ENCODE results near the gene KDM8. TPM values are rescaled to one million over a fixed set of nuclear protein-coding genes. Genes with fewer than 3 reads are reported as not detected.

Gene KDM8
- total and polyA plus RNA-seq, 4 donors: 4.6 to 198 (median 97.7) TPM

- TF ChIP-seq, protein P1, sequence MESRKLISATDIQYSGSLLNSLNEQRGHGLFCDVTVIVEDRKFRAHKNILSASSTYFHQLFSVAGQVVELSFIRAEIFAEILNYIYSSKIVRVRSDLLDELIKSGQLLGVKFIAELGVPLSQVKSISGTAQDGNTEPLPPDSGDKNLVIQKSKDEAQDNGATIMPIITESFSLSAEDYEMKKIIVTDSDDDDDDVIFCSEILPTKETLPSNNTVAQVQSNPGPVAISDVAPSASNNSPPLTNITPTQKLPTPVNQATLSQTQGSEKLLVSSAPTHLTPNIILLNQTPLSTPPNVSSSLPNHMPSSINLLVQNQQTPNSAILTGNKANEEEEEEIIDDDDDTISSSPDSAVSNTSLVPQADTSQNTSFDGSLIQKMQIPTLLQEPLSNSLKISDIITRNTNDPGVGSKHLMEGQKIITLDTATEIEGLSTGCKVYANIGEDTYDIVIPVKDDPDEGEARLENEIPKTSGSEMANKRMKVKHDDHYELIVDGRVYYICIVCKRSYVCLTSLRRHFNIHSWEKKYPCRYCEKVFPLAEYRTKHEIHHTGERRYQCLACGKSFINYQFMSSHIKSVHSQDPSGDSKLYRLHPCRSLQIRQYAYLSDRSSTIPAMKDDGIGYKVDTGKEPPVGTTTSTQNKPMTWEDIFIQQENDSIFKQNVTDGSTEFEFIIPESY (IDR thresholded peaks at IDR 0.05): no peak
- TF ChIP-seq YY1 (IDR thresholded peaks at IDR 0.05) (no peak), GABPA (IDR thresholded peaks at IDR 0.05 in 1 of 2, conservative IDR thresholded peaks at IDR 0.05 in 1 of 2) (no peak), SP1 (IDR thresholded peaks at IDR 0.05) (no peak), TAF1 (conservative IDR thresholded peaks at IDR 0.05) (no peak)
Observed at GRCh38 chr16:27211026-27211425, 7.7 kb downstream of the KDM8 start (continued).

GRCh38 chr16:27214084-27214961 lies 11.0 kb downstream of the KDM8 start:
- Histone ChIP-seq H3K4me3 (ENCODE audit: low read depth in 1 of 3, low read length in 3 of 3) (peak overlapping the region; percentile 53 to 59 (median 55)), H3K9me3 (ENCODE audit: control insufficient read depth in 4 of 4, low read length in 3 of 4) (no peaks in the 10 kb centered on the region), H3K27me3 (ENCODE audit: control insufficient read depth in 4 of 4, insufficient read depth in 4 of 4, low read length in 3 of 4) (no peaks in the 10 kb centered on the region), H3K4me1 (ENCODE audit: control insufficient read depth in 4 of 4, insufficient read depth in 4 of 4, low read length in 3 of 4) (peaks cover 9 to 57% (median 37%) of the 10 kb centered on the region in 4 donors), H3K36me3 (ENCODE audit: control insufficient read depth in 4 of 4, insufficient read depth in 3 of 4, low read depth in 1 of 4, low read length in 3 of 4) (peaks cover 5 to 11% (median 9%) of the 10 kb centered on the region in 4 donors), H3K27ac (ENCODE audit: low read depth in 1 of 2, low read length in 2 of 2) (peak overlapping the region; percentile 94 to 95), H3K9ac (ENCODE audit: low read depth in 1 of 2, low read length in 2 of 2) (peak overlapping the region; percentile 84 to 95)
- TF ChIP-seq HNF4A (conservative IDR thresholded peaks at IDR 0.05) (peak; percentile 99), FOXA2 (IDR thresholded peaks at IDR 0.05) (peak; percentile 80), HNF4G (IDR thresholded peaks at IDR 0.05) (peak; percentile 96), JUND (IDR thresholded peaks at IDR 0.05) (peak; percentile 77 to 93), SP1 (IDR thresholded peaks at IDR 0.05) (peak; percentile 100), RAD21 (IDR thresholded peaks at IDR 0.05) (peak; percentile 35 to 53), GABPA (IDR thresholded peaks at IDR 0.05 in 1 of 2, conservative IDR thresholded peaks at IDR 0.05 in 1 of 2) (peak in 1 of 2 donors; percentile 55), ATF3 (IDR thresholded peaks at IDR 0.05) (peak; percentile 83), TAF1 (conservative IDR thresholded peaks at IDR 0.05) (peak; percentile 91), RXRA (IDR thresholded peaks at IDR 0.05) (peak; percentile 100), NR2F2 (IDR thresholded peaks at IDR 0.05) (peak; percentile 41), YY1 (IDR thresholded peaks at IDR 0.05) (peak; percentile 83), EGR1 (IDR thresholded peaks at IDR 0.05; ENCODE audit: low read depth in 2 of 2) (peak in 1 of 2 donors; percentile 72), FOXA1 (IDR thresholded peaks at IDR 0.05) (peak; percentile 86)
- TF ChIP-seq, protein P1 (IDR thresholded peaks at IDR 0.05): peak; percentile 95
- TF ChIP-seq, protein P2, sequence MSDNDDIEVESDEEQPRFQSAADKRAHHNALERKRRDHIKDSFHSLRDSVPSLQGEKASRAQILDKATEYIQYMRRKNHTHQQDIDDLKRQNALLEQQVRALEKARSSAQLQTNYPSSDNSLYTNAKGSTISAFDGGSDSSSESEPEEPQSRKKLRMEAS (IDR thresholded peaks at IDR 0.05): peak; percentile 93
- TF ChIP-seq, protein P3, sequence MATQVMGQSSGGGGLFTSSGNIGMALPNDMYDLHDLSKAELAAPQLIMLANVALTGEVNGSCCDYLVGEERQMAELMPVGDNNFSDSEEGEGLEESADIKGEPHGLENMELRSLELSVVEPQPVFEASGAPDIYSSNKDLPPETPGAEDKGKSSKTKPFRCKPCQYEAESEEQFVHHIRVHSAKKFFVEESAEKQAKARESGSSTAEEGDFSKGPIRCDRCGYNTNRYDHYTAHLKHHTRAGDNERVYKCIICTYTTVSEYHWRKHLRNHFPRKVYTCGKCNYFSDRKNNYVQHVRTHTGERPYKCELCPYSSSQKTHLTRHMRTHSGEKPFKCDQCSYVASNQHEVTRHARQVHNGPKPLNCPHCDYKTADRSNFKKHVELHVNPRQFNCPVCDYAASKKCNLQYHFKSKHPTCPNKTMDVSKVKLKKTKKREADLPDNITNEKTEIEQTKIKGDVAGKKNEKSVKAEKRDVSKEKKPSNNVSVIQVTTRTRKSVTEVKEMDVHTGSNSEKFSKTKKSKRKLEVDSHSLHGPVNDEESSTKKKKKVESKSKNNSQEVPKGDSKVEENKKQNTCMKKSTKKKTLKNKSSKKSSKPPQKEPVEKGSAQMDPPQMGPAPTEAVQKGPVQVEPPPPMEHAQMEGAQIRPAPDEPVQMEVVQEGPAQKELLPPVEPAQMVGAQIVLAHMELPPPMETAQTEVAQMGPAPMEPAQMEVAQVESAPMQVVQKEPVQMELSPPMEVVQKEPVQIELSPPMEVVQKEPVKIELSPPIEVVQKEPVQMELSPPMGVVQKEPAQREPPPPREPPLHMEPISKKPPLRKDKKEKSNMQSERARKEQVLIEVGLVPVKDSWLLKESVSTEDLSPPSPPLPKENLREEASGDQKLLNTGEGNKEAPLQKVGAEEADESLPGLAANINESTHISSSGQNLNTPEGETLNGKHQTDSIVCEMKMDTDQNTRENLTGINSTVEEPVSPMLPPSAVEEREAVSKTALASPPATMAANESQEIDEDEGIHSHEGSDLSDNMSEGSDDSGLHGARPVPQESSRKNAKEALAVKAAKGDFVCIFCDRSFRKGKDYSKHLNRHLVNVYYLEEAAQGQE (IDR thresholded peaks at IDR 0.05): peak; percentile 80
- TF ChIP-seq, protein P4, sequence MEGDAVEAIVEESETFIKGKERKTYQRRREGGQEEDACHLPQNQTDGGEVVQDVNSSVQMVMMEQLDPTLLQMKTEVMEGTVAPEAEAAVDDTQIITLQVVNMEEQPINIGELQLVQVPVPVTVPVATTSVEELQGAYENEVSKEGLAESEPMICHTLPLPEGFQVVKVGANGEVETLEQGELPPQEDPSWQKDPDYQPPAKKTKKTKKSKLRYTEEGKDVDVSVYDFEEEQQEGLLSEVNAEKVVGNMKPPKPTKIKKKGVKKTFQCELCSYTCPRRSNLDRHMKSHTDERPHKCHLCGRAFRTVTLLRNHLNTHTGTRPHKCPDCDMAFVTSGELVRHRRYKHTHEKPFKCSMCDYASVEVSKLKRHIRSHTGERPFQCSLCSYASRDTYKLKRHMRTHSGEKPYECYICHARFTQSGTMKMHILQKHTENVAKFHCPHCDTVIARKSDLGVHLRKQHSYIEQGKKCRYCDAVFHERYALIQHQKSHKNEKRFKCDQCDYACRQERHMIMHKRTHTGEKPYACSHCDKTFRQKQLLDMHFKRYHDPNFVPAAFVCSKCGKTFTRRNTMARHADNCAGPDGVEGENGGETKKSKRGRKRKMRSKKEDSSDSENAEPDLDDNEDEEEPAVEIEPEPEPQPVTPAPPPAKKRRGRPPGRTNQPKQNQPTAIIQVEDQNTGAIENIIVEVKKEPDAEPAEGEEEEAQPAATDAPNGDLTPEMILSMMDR (IDR thresholded peaks at IDR 0.05; ENCODE audit: low read depth, low read length, missing input control): no peak
- 33% methylated on average over 19 of the region's 19 CpGs for WGBS
- peak; percentile 53 for DNase-seq (ENCODE audit: low spot score)
